HG02642 (cell line): ENCODE results near the gene CCDC201.

ENCODE experiments used
- ATAC-seq: cut with Tn5 transposase; IDR thresholded peaks from one replicate; pipeline ENCODE4 v1.9.1; 2021; ENCODE audit warnings: mild to moderate bottlenecking; ENCODE audit not compliant: unreplicated experiment, poor library complexity

Gene CCDC201, protein sequence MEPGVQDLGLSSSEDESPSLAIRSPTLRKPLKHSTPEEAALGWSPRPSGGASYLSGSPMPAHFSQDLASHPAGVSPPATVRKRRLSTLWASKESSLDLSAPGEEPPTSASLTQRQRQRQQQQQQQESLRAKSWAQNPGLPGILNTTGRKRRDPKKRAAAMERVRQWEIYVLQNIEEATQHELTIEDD

DNA sequence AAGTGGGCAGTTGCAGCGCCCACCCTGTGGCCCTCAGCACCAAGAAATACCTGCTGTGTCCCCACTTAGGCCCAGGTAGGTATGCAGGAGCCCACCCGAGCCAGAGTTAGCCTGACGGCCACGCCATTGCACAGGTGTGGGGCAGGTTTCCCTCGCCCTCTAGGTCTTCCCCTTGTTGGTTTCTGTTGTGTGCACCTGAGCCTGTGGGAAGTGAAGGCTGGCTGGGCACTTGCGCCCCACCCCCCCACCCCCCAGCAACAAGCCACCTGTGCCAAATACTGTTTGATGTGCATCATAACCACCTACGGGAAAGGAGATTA is at the start of gene CCDC201:
Gene CCDC201, minus strand, starts transcription at position 48 of the 320 bp plus-strand sequence. CDS start 75 bp downstream, outside the sequence.
- ATAC-seq = no peak

DNA sequence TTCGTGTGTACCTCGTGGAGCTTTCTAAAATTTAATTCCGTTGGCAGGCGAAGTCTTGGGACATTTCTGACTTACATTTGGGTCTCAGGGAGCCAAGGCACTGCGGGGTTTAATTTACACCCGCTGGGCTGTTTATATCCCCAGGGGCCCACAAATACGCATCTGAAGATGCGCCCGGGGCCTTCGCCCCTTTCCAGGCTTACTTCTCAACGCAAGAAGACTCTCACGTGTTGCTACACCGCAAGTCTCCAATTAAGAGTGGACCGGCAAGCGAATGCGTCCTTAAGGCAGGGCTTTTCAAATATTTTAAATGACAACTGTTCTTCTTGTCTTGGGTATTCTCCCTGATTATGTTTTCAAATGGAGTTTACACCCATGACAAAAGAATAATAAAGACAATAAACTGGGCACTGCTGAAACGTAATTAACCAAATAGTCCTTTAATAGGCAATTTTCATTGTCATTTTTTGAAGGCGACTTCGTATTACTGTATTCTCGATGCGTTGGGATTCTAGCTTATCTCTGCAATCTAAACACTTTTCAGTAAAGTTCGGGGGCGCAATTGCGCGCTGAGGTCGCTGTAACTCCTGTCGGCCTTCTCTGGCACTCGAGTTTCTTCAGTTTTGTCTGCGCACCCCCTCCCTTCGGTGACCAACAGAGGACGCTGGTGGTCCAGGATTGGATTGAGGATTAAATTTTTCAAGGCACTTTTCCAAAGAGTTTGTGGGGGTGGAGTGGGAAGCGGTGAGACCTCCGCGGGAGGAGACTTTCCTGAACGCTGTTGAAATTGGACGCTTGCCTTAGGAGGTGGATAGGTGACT is 49.0 kb upstream of the CCDC201 start:
- no peak for ATAC-seq

DNA sequence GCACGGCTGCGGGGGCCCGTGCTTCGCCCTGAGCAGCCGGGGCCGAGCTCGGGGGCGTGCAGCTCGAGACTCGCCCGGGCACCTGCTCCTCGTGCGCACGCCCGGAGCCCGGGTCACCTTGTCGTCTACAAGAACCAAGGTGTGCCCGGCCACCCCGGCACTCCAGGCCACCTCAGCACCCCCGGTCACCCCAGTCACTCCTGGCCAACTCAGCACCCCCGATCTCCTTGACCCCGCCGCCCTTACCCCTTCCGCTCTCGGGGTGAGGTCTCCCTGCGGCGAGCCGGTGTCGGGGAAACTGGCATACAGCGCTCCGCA is 48.5 kb upstream of the CCDC201 start:
- no peak for ATAC-seq

DNA sequence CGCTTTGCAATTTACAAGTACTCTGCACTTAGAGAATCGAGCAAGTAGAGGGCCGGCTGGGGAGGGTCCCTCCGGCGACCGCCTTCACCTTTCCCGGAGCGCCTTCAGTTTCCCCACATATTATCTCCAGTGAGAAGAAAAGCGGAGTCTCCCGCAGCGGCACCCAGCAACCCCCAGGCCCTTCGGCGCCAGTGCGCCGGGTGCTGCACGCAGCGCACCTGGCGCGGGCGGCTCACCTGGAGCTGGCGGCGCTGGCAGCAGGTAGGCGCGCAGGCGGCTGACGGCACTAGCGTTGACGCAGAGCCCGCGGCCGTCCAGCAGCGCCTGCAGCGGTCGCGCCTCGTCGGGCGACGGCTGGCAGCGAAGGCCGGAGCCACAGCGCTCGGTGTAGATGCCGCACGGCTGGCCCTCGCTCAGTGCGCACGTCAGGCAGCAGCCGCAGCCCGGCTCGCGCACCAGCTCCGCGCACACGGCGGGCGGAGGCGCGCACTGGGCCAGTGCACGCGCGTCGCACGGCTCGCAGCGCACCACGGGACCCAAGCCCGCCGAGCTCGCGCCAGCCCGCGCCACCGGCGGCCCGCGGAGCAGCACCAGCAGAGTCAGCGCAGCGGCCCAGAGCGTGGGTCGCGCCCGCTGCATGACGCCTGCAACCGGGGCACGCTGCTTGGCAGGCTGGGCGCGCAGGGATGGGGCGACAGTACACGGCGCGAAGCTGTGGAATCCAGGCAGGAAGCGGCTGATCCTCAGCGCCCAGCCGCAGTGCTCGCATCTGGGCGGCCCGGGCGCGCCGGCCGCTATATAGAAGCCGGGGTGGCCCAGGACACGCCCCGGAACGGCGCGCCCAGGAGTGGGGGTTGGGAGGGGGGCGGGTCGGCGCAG is 47.9 kb upstream of the CCDC201 start, which contains the start of gene IGFBP3:
Gene IGFBP3, minus strand, starts transcription at position 771 of the 879 bp plus-strand sequence. Its CDS starts 132 bp downstream, at position 639.
- ATAC-seq = no peak

DNA sequence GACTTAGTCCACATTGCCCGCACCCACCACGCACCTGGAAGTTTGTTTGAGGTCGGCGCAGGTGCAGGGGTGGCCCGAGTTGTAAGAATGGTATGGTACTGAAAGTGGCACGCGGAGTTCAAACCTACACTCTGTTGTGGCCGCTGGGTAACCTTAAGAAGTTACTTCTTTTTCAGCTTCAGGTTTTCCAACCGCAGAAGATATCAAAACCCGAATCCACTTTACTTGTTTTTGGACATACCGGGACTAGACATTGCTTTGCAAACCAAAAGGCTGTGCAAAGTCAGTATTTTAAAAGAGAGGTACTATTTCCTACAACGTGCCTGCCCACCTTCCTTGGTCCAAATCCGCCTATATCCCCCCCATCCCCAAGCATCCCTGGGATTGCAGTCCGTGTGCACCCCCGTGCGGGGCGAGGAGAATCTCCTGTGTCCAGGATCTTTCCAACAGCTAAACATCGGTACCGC is 47.1 kb upstream of the CCDC201 start:
- no peak for ATAC-seq

DNA sequence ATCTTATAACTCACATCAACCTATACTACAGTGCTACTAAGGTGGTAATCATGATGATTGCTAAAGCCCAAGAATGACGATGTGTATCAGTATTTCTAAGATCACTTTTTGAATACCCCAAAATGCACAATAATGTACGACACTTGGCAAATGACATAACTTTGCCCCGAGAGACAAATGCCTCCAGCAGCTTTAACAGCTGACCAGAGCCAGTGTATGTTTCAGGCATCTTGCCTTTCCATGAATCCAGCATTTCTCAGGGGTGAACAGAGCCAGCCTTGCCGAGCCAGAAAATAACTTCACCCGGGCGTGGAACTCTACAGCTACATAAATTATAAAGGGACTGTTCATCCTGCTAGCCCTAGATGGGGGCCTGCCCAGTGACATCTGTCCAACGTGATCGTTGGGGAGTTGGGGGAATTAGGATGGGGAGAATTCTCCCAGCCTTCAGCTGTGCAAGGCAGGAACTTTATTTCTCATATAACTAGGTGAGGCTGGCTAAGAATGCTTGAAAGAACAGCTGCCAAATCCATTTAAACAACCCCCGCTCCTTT is 46.4 kb upstream of the CCDC201 start:
- ATAC-seq = no peak

DNA sequence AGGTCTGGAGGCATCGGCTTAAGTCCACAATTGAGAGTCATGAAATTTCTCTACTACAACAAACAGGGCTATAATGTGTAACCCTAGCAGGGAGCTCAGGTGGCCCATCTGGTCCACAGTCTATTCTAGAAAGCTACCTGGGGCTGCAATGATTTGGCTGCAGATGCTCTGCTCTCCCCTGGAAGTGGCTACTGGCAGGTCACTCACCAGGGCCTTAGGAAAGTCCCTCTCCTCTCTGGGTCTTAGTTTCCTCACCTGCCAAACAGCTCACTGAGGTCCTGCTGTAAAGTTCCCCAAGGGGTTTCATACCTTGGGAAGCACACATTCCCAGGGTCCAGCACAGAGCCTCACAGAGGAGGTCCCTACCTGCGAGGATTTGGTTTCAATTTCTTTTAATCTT is 45.7 kb upstream of the CCDC201 start:
- no peak for ATAC-seq

DNA sequence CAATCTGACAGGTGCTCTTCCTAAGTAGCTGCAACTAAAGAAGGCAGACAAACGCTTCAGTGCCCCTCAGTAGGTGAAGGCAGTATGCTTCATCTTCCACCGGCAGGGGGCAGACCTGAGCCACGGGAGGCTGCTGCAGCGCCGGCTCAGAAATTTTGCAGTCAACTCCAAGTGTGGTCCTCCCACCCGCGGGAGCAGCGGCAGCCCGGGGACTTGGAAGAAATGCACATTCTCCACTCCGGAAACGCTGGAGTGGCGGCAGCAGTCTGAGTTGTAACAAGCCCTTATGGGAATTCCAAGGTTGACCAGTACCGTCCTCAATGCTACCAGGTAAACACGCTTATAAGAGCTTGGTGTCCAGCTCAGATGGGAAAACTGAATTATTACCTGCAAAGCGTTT is 44.8 kb upstream of the CCDC201 start:
- peak; percentile 82 for ATAC-seq

DNA sequence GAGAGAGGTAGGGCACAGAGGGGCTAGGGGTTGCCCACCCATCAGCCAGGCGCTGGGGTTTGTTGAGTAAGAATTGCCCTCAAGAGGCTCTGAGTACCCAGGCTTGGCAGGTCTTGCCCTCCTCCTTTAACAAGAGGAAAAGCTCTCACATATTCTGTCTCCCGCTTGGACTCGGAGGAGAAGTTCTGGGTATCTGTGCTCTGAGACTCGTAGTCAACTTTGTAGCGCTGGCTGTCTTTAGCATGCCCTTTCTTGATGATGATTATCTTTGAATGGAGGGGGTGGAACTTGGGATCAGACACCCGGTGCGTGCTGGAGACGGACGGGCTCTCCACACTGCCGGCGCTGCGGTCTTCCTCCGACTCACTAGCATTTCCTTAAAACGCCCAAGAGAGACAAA is 44.2 kb upstream of the CCDC201 start:
- no peak for ATAC-seq

DNA sequence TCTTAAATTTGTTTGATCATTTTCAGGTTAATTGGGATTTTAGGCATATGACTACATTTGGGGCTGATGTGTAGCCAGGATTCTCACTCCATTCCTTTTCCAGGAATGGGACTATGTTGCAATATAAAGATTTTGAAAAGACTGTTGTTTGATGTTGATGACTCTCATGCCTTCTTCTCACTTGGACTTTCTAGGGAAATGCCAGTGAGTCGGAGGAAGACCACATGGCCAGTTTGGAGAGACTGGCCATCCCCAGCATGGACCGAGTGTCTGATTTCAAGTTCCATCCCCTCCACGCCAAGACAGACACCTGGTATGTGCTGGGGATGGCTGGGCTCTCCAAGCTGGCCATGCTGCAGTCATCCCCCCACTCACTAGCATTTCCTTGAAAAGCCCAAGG is 42.7 kb upstream of the CCDC201 start:
- ATAC-seq = no peak

DNA sequence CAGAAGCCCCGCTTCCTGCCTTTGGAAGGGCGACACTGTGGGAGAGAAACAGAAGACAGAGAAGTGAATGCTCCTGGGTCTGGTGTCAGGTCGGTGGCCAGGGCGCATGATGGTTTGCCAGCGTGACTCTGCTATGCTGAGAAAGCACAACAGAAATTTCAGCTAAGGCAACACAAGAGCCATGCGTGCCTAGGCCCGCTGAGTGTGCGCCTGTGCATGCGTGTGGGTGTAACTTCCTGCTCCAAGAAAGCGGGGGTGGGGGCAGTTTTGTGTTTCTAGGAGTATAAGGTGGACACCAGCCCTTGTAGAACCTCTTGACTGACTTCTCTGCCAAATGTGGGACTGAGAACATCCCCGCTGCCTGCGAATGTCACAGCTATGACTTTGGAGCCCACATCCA is 42.0 kb upstream of the CCDC201 start:
- ATAC-seq = no peak

DNA sequence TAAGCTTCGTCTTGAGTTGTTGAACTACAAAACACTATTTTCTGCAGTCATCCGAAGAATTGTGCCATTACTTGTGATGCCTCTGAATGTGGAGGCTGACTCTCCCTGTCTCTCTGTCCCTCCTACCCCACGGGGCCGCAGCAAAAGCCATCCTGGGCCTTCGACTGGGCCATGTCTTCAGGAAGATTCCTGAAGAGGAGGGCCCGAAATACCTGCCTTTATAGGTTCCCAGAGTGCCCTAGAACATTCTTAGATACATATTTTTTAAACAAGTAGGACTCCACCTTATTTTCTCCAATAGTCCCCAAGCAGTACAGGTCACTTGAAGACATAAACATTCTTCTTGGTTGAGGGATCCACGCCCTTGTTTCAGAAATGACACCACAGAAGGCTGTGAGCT is 40.1 kb upstream of the CCDC201 start:
- ATAC-seq = no peak

DNA sequence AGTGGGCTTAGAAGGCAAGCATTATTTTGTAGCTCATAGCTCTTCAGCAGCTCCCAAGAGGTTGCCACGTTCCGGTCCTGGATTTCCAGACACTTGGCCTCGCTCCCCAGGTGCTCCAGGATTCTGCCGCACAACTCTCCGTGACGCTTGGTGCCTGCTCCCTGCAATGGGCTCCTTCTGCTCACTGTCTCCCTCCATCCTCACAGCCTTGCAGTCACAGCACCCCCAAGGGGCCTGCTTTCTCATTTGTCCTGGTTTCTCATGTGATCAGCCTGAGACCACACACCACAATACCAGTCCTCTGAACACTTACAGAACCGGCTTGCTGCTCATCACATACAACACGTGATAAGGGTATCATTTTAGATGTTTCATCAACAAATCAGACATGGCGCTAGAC is 38.4 kb upstream of the CCDC201 start:
- no peak for ATAC-seq

DNA sequence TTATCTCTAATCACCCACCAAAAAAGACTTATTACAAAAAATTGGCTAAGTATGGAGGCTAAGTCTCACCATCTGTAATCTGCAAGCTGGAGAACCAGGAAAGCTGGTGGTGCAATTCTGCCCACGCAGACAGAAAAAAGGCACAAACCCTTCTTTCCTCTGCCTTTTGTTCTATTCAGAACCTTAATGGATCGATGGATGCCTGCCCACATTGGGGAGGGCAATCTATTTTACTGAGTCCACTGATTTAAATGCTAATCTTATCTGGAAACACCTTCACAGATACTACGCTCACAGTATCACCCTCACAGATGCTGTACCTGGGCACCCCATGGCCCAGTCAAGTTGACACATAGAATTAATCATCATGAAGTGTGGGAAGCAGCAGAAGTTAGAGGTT is 38.0 kb upstream of the CCDC201 start:
- ATAC-seq = no peak

DNA sequence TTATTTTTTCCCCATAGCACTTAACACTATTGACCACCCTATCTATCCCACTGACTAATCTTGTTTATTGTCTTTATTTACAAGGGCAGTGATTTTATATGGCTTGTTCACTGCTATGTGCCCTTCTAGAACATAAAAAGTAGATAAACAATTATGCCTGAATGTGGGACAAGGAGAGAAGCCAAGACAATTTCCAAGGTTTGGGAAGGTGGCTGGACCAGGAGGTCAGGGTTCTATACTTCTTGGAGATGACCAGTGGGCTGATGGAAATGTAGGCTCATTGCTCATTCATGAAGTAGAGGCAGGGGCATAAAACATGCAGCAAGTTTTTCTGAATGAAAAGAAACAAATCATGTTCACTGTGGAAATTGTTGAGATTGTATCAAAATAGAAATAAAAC is 36.7 kb upstream of the CCDC201 start:
- no peak for ATAC-seq

DNA sequence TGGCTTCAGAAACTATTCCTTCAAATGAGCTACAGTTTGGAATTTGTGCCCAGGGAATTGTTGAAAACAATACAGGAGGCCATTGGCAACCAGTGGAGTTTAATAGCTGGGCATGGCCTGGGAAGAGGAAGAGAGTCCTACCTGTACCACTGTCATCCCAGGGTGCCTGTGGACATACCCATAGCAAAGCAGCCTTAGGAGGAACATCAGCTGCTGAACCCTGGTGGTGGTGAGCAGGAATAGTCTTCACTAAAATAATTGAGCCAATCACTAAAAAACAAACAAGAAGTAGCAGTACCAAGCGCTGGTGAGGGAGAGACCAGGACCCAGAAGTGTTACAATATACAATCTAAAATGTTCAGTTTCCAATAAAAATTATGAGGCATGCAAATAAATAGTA is 29.9 kb upstream of the CCDC201 start:
- no peak for ATAC-seq

DNA sequence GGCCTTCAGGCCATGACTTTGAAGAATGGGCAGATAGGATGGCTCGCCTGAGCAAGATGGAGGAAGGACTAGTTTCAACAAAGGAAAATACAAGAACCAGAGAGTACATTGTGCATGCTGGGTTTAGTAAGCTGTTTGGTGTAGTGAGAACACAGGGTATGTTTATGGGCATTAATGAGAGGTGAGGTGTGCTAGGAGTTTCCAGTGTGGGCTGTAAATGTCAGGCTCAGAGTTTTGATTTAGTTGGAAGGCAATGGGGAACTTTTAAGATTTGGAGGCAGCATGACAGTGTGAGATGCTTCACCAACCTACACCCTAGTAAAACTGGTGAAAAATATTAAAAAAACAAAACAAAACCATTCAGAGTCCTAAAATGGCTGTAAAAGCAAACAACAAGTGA is 28.7 kb upstream of the CCDC201 start:
- ATAC-seq = no peak

DNA sequence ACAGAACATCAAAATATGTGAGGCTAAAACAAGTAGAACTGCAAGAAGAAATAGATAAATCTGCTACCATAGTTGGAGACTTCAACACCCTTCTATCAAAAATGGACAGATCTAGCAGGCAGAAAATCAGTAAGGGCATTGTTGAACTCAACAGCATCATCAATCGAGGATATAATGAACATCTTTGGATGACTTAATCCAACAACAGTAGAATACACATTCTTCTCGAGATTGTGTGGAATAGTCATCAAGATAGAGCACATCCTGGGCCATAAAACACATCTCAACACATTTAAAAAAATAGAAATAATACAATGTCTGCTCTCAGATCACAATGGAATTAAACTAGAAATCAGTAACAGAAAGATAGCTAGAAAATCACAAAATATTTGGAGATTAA is 25.3 kb upstream of the CCDC201 start:
- no peak for ATAC-seq

DNA sequence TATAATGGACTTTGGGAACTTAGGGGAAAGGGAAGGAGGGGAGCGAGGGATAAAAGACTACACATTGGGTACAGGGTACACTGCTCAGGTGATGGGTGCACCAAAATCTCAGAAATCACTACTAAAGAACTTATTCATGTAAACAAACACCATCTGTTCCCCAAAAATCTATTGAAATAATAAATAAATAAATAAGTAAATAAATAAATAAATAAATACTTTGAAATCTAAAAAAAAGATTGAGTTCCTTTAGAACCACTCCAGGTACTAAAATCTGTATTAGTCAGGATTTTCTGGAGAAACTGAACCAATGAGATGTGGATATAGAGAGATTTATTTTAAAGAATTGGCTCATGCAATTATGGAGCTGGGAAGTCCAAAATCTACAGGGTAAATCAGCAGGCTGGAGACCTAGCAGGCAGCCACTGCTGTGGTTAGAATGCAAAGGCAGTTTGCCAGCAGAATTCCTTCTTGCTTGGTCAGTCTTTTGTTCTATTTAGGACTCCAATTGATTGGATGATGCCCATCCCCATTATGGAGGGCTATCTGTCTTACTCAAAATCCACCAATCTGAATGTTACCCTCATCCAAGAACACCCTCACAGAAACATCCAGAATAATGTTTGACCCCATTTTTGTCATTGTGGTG is 24.3 kb upstream of the CCDC201 start:
- ATAC-seq = no peak

DNA sequence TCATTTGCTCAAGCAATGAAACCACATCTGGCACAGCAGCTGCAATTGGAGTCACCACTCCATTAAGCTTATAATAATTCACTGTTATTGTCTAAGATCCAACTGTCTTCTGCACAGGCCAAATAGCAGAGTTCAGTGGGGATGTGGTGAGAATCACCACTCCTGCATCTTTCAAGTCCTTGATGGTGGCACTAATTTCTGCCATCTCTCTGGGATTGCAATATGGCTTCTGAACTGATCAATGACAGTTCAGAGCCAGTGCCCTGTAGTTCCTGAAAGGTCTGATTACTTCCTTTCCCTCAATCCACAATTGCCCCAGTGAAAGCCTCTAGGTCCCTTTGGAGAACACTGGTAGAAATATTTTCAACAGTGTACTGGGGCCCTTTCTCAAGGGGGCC is 21.8 kb upstream of the CCDC201 start:
- ATAC-seq = no peak
